Right lobe of liver (tissue), 4 donors: ENCODE measurements around the gene KCNT1.

Experiments used
- CTCF ChIP-seq, 4 donors: fragments of 200-600 bp in 3 of 4; fragments of 450-650 bp in 1 of 4; IDR thresholded peaks; one replicate each; pipeline versions ENCODE4 v1.5.1 to v1.8.0; 2016 to 2022; ENCODE audit warnings: antibody characterized with exemption in 4 of 4, mild to moderate bottlenecking in 2 of 4
- POLR2A ChIP-seq: fragments of 450-650 bp; IDR thresholded peaks from one replicate; pipeline ENCODE4 v1.6.1; 2017; ENCODE audit warnings: antibody characterized with exemption, mild to moderate bottlenecking
- donor health status: DM: no; HTN: no; CAD: no.
- donor health status: DM: no; HTN: no; CAD: no.
- donor health status: DM: no; HTN: yes; CAD: no.

DNA sequence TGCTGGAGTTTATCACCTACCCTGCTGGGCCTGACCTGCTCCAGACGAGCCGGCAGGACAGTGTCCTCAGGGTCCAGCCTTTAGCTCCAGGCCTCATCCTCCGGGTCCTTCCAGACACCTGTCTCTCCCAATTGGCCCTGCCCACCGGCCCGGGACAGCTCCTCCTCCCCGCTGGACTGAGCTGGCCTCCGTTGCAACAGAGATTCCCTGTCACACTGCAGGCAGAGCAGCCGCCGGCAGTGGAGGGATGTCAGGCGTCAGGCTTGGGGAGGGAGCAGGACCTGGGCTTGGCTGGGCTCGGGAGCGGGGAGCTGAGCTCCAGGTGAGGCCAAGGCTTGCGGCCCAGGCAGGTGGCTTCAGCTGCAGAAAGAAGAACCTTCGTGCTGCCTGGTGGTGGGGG is 1.7 kb downstream of the KCNT1 start:
- no peak for TF ChIP-seq CTCF (IDR thresholded peaks at IDR 0.05)
- no peak for TF ChIP-seq POLR2A
